B cell (primary cell): Measurements from ENCODE around the gene MAD1L1. TPM values are rescaled to one million over a fixed set of nuclear protein-coding genes. Genes with fewer than 3 reads are reported as not detected.

Experiments used
- ATAC-seq: fragments of 200-7000 bp; cut with Tn5 transposase; one replicate; pipeline ENCODE4 v1.10.0; 2021; ENCODE audit warnings: low read depth, mild to moderate bottlenecking, moderate number of reproducible peaks, moderate library complexity
- CTCF ChIA-PET: fragments of 350-600 bp; sonication (Branson Sonifier 250); formaldehyde crosslinking; loops from one replicate; lab custom pipeline; 2021; ENCODE audit warnings: antibody characterized with exemption, inconsistent platforms; lab: Charles Lee
- POLR2A ChIA-PET: fragments of 350-600 bp; sonication (Branson Sonifier 250); formaldehyde crosslinking; loops from one replicate; lab custom pipeline; 2021; ENCODE audit warnings: antibody characterized with exemption; lab: Charles Lee
- DNase-seq: peaks from one replicate; pipeline ENCODE4 v3.0.0; 2013
- H2AFZ ChIP-seq: 2 replicates; pipeline ENCODE4 v1.6.1; 2012; ENCODE audit warnings: mild to moderate bottlenecking, low read depth, low read length; ENCODE audit not compliant: insufficient read depth, poor library complexity, severe bottlenecking
- H3K27ac ChIP-seq, 2 donors: 1 replicate in 1 of 2; 2 replicates in 1 of 2; pipeline ENCODE4 v1.5.1; 2012 to 2013; ENCODE audit warnings: low read length in 2 of 2, mild to moderate bottlenecking in 2 of 2, moderate library complexity in 1 of 2
- H3K27me3 ChIP-seq, 4 experiments: fragments of 200-600 bp in 1 of 4; sonication (generic) in 1 of 4; replicated peaks in 1 of 4; 1 replicate in 2 of 4; 2 replicates in 2 of 4; pipeline versions ENCODE4 v1.6.1 to v1.7.0; 2013 to 2016; ENCODE audit warnings: low read length in 3 of 4, mild to moderate bottlenecking in 2 of 4, mixed read lengths in 1 of 4, moderate library complexity in 1 of 4; ENCODE audit not compliant: insufficient read depth in 4 of 4, control insufficient read depth in 3 of 4; ENCODE audit errors: control extremely low read depth in 1 of 4
- H3K36me3 ChIP-seq, 2 experiments: replicated peaks in 1 of 2; 1 replicate in 1 of 2; 2 replicates in 1 of 2; pipeline versions ENCODE4 v1.6.1 to v1.7.1; 2013; ENCODE audit warnings: low read length in 1 of 2; ENCODE audit not compliant: insufficient read depth in 2 of 2, control insufficient read depth in 1 of 2; ENCODE audit errors: control extremely low read depth in 1 of 2, extremely low read depth in 1 of 2
- H3K4me1 ChIP-seq, 2 donors: fragments of 200-600 bp in 1 of 2; sonication (generic) in 1 of 2; 1 replicate in 1 of 2; 2 replicates in 1 of 2; pipeline versions ENCODE4 v1.5.1 to v1.6.1; 2013 to 2017; ENCODE audit warnings: low read length in 2 of 2; ENCODE audit not compliant: control insufficient read depth in 2 of 2, insufficient read depth in 2 of 2
- H3K4me2 ChIP-seq: replicated peaks from 2 replicates; pipeline ENCODE3; 2012; ENCODE audit warnings: mild to moderate bottlenecking, low read depth, low read length; ENCODE audit not compliant: poor library complexity, severe bottlenecking
- H3K4me3 ChIP-seq, 5 experiments: fragments of 200-600 bp in 1 of 5; sonication (generic) in 1 of 5; 1 replicate in 3 of 5; 2 replicates in 2 of 5; pipeline versions ENCODE4 v1.5.1 to v1.7.0; 2011 to 2016; ENCODE audit warnings: low read length in 4 of 5, mild to moderate bottlenecking in 4 of 5, low read depth in 2 of 5, control low read depth in 1 of 5, moderate library complexity in 1 of 5; ENCODE audit not compliant: insufficient read depth in 1 of 5; ENCODE audit errors: control extremely low read depth in 1 of 5, extremely low read depth in 1 of 5
- H3K79me2 ChIP-seq: fragments of 200-600 bp; sonication (generic); one replicate; pipeline ENCODE4 v1.6.0; 2016; ENCODE audit warnings: low read length; ENCODE audit not compliant: control insufficient read depth, insufficient read depth
- H3K9ac ChIP-seq: fragments of 200-600 bp; sonication (generic); 2 replicates; pipeline ENCODE4 v1.6.1; 2017; ENCODE audit warnings: mild to moderate bottlenecking, low read length, moderate library complexity
- H3K9me3 ChIP-seq, 3 donors: one replicate each; pipeline versions ENCODE4 v1.6.1 to v1.7.1; 2013; ENCODE audit warnings: low read length in 2 of 3; ENCODE audit not compliant: control insufficient read depth in 2 of 3, insufficient read depth in 1 of 3; ENCODE audit errors: control extremely low read depth in 1 of 3
- H4K20me1 ChIP-seq: 2 replicates; pipeline ENCODE4 v1.6.0; 2012; ENCODE audit warnings: mild to moderate bottlenecking, low read length; ENCODE audit not compliant: insufficient read depth, control insufficient read depth, poor library complexity, severe bottlenecking
- H3K27ac Mint-ChIP-seq: one replicate; pipeline ENCODE4 v1.8.0; 2021; ENCODE audit warnings: mixed read lengths
- H3K27me3 Mint-ChIP-seq: one replicate; pipeline ENCODE4 v1.8.0; 2021; ENCODE audit warnings: mixed read lengths
- H3K4me1 Mint-ChIP-seq: one replicate; pipeline ENCODE4 v1.8.0; 2021; ENCODE audit warnings: mixed read lengths
- H3K4me3 Mint-ChIP-seq: one replicate; pipeline ENCODE4 v1.8.0; 2021; ENCODE audit warnings: mixed read lengths
- H3K9me3 Mint-ChIP-seq: one replicate; pipeline ENCODE4 v1.8.0; 2022; ENCODE audit warnings: mixed read lengths; ENCODE audit not compliant: insufficient read depth
- EZH2 ChIP-seq: IDR thresholded peaks from 2 replicates; pipeline ENCODE4 v1.6.1; 2012; ENCODE audit warnings: borderline replicate concordance, low read depth, mild to moderate bottlenecking, moderate library complexity, low read length; ENCODE audit not compliant: insufficient read depth, poor library complexity, severe bottlenecking
- WGBS: methylation state at CpG from one replicate; pipeline ENCODE4 v1.1.5; 2013; ENCODE audit warnings: missing lambda C conversion rate; ENCODE audit not compliant: insufficient coverage; 5-methylcytosine and 5-hydroxymethylcytosine counted together
- intact Hi-C: fragments of 100-400 bp; cut with micrococcal nuclease; formaldehyde crosslinking; loops from one replicate; pipeline ENCODE4 v1.10.0; 2022
- polyA plus RNA-seq: library from polyadenylated mRNA; depleted of rRNA; stranded (reverse); fragments of >200 nt; gene quantifications from 2 replicates; pipeline ENCODE4 v1.2.3, GENCODE V29; 2012
- total RNA-seq, 2 donors: library from RNA; stranded (reverse); fragments of 120-200 nt in 1 of 2; gene quantifications; 1 replicate in 1 of 2; 2 replicates in 1 of 2; pipeline versions ENCODE4 v1.2.3 to v1.2.4, GENCODE V29; 2013 to 2022
- TF ChIP-seq, protein P1 (sequence below): fragments of 200-600 bp; IDR thresholded peaks from one replicate; pipeline ENCODE4 v1.8.0; 2022; ENCODE audit warnings: antibody characterized with exemption, mild to moderate bottlenecking

Gene MAD1L1
- total and polyA plus RNA-seq, 2 donors (not counting 1 experiment from before 2014, with no cell fraction given), result 86.7 to 110 TPM

DNA sequence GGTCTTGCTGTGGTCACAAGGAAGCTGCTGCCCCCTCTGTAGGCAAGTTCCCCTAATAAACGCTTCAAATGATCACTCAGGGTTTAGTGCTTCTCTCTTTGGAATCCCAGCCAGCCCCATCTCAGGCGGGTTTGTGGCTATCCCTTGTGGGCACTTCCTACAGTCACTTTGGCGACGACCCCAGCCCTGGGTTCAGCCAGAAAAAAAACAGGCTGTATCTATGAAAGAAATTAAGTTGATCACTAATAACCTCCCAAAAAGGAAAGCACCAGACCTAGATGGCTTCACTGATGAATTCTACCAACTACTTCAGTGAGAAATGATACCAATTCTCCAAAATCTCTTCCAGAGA lies 208.2 kb downstream of the MAD1L1 start:
- 85% methylated on average over 2 of the region's 4 CpGs for WGBS
- Mint-ChIP-seq H3K4me1 (peaks cover 36% of the 10 kb centered on the region), H3K4me3 (no peak overlapping the region), H3K27me3 (no peaks in the 10 kb centered on the region), H3K9me3 (peaks cover 19% of the 10 kb centered on the region), H3K27ac (no peak overlapping the region)
- H3K4me1 ChIP-seq, result peaks cover 21 to 22% of the 10 kb centered on the region in 2 donors
- no peaks in the 10 kb centered on the region for H4K20me1 ChIP-seq
- no peaks in the 10 kb centered on the region for H3K36me3 ChIP-seq
- H3K79me2 ChIP-seq, result peaks cover 54% of the 10 kb centered on the region
- H3K4me2 ChIP-seq, result no peak overlapping the region
- no peaks in the 10 kb centered on the region for H3K27me3 ChIP-seq
- POLR2A ChIA-PET, result no interaction called here
- DNase-seq (no peak), ATAC-seq (no peak)
- H3K4me3 ChIP-seq, result no peak overlapping the region
- H3K9ac ChIP-seq, result no peak overlapping the region
- H3K9me3 ChIP-seq, result peaks cover 1 to 24% (median 21%) of the 10 kb centered on the region in 3 donors
- H2AFZ ChIP-seq, result no peak overlapping the region
- TF ChIP-seq, protein P1, sequence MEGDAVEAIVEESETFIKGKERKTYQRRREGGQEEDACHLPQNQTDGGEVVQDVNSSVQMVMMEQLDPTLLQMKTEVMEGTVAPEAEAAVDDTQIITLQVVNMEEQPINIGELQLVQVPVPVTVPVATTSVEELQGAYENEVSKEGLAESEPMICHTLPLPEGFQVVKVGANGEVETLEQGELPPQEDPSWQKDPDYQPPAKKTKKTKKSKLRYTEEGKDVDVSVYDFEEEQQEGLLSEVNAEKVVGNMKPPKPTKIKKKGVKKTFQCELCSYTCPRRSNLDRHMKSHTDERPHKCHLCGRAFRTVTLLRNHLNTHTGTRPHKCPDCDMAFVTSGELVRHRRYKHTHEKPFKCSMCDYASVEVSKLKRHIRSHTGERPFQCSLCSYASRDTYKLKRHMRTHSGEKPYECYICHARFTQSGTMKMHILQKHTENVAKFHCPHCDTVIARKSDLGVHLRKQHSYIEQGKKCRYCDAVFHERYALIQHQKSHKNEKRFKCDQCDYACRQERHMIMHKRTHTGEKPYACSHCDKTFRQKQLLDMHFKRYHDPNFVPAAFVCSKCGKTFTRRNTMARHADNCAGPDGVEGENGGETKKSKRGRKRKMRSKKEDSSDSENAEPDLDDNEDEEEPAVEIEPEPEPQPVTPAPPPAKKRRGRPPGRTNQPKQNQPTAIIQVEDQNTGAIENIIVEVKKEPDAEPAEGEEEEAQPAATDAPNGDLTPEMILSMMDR, result no peak
- no peak for TF ChIP-seq EZH2
- no peak overlapping the region for H3K27ac ChIP-seq
- CTCF ChIA-PET, result no interaction called here
- intact Hi-C loops, result no loop called here

DNA sequence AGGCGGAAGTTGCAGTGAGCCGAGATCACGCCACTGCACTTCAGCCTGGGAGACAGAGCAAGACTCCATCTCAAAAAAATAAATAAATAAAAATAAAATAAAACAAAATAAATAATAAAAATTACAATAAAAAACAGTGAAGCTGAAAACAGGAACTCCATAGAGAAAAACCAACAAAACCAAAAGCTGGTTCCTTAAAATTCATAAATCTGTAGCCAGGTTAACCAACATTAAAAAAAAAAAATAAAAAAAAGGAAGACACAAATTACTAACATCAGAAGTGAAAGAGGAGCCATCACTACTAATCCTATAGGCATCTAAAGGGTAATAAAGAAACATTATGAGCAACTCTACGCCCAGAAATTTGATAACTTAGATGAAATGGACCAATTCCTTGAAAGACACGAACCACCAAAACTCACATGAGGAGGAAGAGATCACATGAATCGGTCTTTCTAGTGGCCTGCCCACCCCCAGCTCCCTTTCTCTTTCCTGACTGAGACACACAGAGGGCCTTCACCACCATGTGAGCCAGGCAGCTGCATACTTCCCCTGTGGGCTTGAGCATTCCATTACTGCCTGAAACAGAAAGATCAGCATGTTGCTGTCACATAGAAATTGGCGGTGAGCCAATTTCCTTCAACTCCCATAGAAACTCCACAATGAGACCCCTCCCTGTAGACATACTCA lies 208.7 kb downstream of the MAD1L1 start:
- H3K4me1 Mint-ChIP-seq, result peaks cover 38% of the 10 kb centered on the region

More for the DNA sequence above, 208.7 kb downstream of the MAD1L1 start:
- no peaks in the 10 kb centered on the region for H4K20me1 ChIP-seq
- no peak overlapping the region for H3K27ac ChIP-seq
- no peaks in the 10 kb centered on the region for H3K36me3 ChIP-seq
- peaks cover 1 to 24% (median 17%) of the 10 kb centered on the region in 3 donors for H3K9me3 ChIP-seq
- H3K27ac Mint-ChIP-seq, result no peak overlapping the region
- H3K9ac ChIP-seq, result no peak overlapping the region
- H3K4me1 ChIP-seq, result peaks cover 26 to 27% of the 10 kb centered on the region in 2 donors
- ATAC-seq (no peak), DNase-seq (no peak)
- TF ChIP-seq, protein P1, result no peak
- TF ChIP-seq EZH2, result no peak
- ChIA-PET CTCF (no interaction called here), POLR2A (no interaction called here)
- H3K27me3 Mint-ChIP-seq, result no peaks in the 10 kb centered on the region
- no peak overlapping the region for H2AFZ ChIP-seq
- WGBS, result 58% methylated on average over 2 of the region's 7 CpGs
- peaks cover 51% of the 10 kb centered on the region for H3K79me2 ChIP-seq
- H3K27me3 ChIP-seq, result no peaks in the 10 kb centered on the region
- intact Hi-C loops, result no loop called here
- H3K4me3 Mint-ChIP-seq, result no peak overlapping the region
- H3K4me2 ChIP-seq, result no peak overlapping the region
- no peak overlapping the region for H3K4me3 ChIP-seq
- peaks cover 19% of the 10 kb centered on the region for H3K9me3 Mint-ChIP-seq
